A549 treated with CpdA at 1 μM for 4 hours (cell line): Measurements from ENCODE around the gene CD1C. TPM values are rescaled to one million over a fixed set of nuclear protein-coding genes. Genes with fewer than 3 reads are reported as not detected.

Source experiments
- total RNA-seq: library from RNA; stranded (reverse); fragments of 200-300 nt; extraction: Qiagen RNA extraction; gene quantifications from 5 replicates; pipeline ENCODE4 v1.2.3, GENCODE V29; 2022; ENCODE audit warnings: low read depth

The CD1C gene
- total RNA-seq = not detected in 5 replicates

DNA sequence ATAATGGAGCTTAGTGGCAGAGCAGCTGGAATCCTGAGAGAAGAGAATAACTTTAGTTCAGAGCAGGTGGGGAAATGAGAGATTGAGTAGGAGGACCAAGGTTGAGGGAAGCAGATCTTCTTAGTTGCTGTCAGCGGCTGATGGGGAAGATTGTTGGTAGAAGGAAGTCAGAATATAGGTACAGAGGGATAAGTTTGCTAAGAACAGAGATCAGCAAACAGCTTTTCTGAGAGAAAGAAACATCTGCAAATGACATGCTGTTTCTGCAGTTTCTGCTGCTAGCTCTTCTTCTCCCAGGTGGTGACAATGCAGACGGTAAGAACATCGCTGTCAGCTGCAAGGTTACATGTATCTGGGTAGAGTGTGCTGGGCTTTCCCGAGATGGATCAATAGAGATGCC lies at the start of gene CD1C:
CD1C (plus strand) TSS at position 113 of the 400 bp plus-strand sequence; CDS start at position 255, 142 bp downstream.

DNA sequence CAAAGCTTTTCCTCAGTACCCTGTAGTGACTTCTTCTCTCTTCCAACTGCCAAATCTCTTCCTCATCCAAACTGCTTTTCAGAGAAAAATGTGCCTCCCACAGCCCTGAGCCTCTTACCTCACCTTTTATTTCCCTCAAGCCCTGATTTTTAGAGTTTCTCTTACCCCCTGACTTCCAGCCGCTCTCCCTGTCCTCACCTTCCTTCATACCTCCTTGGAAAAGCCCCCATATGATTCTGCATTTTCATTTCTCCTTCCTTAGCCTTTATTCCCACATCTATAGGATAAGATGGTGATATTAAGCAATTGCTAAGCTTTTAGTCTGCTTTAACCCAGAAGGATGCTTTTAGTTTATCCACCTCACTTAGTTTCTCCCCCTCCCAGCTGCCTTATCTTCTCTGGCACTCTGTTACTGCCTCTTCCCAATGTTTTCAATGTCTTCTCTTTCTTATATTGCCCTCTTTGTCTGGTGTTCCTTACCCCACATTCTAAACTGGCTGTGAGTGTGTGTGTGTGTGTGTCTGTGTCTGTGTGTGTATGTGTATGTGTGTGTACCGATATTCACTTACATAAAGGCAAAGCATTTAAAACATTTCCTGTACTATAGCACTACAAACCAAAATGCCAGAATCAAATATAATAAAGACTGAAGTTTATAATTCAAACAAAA lies 41.9 kb downstream of the CD1C start, which contains the start of gene CD1B:
CD1B (minus strand) TSS at position 51 of the 670 bp plus-strand sequence. CDS start 108 bp downstream, outside the sequence.

Other genes with a start within 250 kb of the CD1C start
- 0.05 TPM in 1 of 5 replicates, not detected in the others for gene CD1D, start 109.0 kb upstream of the CD1C start, total RNA-seq
- not detected in 5 replicates for gene CD1A, start 35.5 kb upstream of the CD1C start, total RNA-seq
- not detected in 5 replicates for gene CD1B, start 41.6 kb downstream of the CD1C start, total RNA-seq
- not detected in 5 replicates for gene CD1E, start 64.0 kb downstream of the CD1C start, total RNA-seq
- gene OR10T2, start 109.5 kb downstream of the CD1C start, total RNA-seq = not detected in 5 replicates
- not detected in 5 replicates for gene OR10K2, start 136.3 kb downstream of the CD1C start, total RNA-seq
- gene OR10K1, start 171.9 kb downstream of the CD1C start, total RNA-seq = not detected in 5 replicates
- not detected in 5 replicates for gene OR10R2, start 182.3 kb downstream of the CD1C start, total RNA-seq